Thyroid gland (tissue), 4 donors: ENCODE data around the gene PRKX. TPM values are rescaled to one million over a fixed set of nuclear protein-coding genes. Genes with fewer than 3 reads are reported as not detected.

Source experiments
- DNase-seq, 2 donors: peaks; one replicate each; pipeline ENCODE4 v3.0.0-alpha.2; 2019
- H3K27ac ChIP-seq, 3 donors: fragments of 200-600 bp; sonication (generic); 1 replicate in 2 of 3; 2 replicates in 1 of 3; pipeline ENCODE4 v1.5.1; 2016 to 2019; ENCODE audit warnings: mild to moderate bottlenecking in 1 of 3, moderate library complexity in 1 of 3
- H3K27me3 ChIP-seq: fragments of 200-600 bp; sonication (generic); one replicate; pipeline ENCODE4 v1.5.1; 2019
- H3K36me3 ChIP-seq, 2 donors: fragments of 200-600 bp; sonication (generic); one replicate each; pipeline ENCODE4 v1.5.1; 2016 to 2019
- H3K4me1 ChIP-seq, 2 donors: fragments of 200-600 bp; sonication (generic); one replicate each; pipeline ENCODE4 v1.5.1; 2017 to 2019
- H3K4me3 ChIP-seq, 3 donors: fragments of 200-600 bp; sonication (generic); replicated peaks in 1 of 3; 1 replicate in 2 of 3; 2 replicates in 1 of 3; pipeline ENCODE4 v1.5.1; 2016; ENCODE audit warnings: mild to moderate bottlenecking in 1 of 3
- H3K9me3 ChIP-seq: fragments of 200-600 bp; sonication (generic); one replicate; pipeline ENCODE4 v1.5.1; 2017
- POLR2A ChIP-seq, 2 donors: fragments of 450-650 bp; IDR thresholded peaks; one replicate each; pipeline ENCODE4 v1.6.1; 2017; ENCODE audit warnings: antibody characterized with exemption in 2 of 2, mild to moderate bottlenecking in 2 of 2, moderate library complexity in 1 of 2
- whole genome bisulfite sequencing, 2 donors: methylation state at CpG; one replicate each; pipeline ENCODE4 v1.1.5; 2017; 5-methylcytosine and 5-hydroxymethylcytosine counted together
- intact Hi-C: fragments of 100-400 bp; cut with DNase I; formaldehyde crosslinking; loops from one replicate; pipeline ENCODE4 v1.15.1; 2023
- total RNA-seq, 4 donors: library from RNA; depleted of rRNA; stranded (reverse); fragments of >200 nt; gene quantifications; one replicate each; pipeline ENCODE4 v1.2.3, GENCODE V29; 2016
- TF ChIP-seq, protein P1 (sequence below), 6 experiments: fragments of 200-600 bp in 3 of 6; fragments of 450-650 bp in 3 of 6; sonication (generic) in 3 of 6; IDR thresholded peaks; one replicate each; pipeline ENCODE4 v1.5.1; 2016 to 2019; ENCODE audit warnings: antibody characterized with exemption in 6 of 6, mild to moderate bottlenecking in 2 of 6, inconsistent platforms in 1 of 6, moderate library complexity in 1 of 6

Gene PRKX
- total RNA-seq, 4 donors from 2014 or later, result 99.9 to 145 (median 129) TPM

GRCh38 chrX:3680459-3680858, 33.0 kb downstream of the PRKX start:
- WGBS, 2 donors, result 92 to 97% methylated on average over 6 to 7 of the region's 7 CpGs
- TF ChIP-seq POLR2A (IDR thresholded peaks at IDR 0.05), result no peak
- TF ChIP-seq, protein P1, sequence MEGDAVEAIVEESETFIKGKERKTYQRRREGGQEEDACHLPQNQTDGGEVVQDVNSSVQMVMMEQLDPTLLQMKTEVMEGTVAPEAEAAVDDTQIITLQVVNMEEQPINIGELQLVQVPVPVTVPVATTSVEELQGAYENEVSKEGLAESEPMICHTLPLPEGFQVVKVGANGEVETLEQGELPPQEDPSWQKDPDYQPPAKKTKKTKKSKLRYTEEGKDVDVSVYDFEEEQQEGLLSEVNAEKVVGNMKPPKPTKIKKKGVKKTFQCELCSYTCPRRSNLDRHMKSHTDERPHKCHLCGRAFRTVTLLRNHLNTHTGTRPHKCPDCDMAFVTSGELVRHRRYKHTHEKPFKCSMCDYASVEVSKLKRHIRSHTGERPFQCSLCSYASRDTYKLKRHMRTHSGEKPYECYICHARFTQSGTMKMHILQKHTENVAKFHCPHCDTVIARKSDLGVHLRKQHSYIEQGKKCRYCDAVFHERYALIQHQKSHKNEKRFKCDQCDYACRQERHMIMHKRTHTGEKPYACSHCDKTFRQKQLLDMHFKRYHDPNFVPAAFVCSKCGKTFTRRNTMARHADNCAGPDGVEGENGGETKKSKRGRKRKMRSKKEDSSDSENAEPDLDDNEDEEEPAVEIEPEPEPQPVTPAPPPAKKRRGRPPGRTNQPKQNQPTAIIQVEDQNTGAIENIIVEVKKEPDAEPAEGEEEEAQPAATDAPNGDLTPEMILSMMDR (IDR thresholded peaks at IDR 0.05), result no peak
- Histone ChIP-seq H3K4me3 (no peak overlapping the region), H3K36me3 (no peaks in the 10 kb centered on the region), H3K27me3 (no peaks in the 10 kb centered on the region), H3K4me1 (peaks cover 15 to 25% of the 10 kb centered on the region in 2 donors), H3K9me3 (no peaks in the 10 kb centered on the region), H3K27ac (peak overlapping the region in 2 of 3 donors; percentile 7 to 47)
- DNase-seq, result no peak
- intact Hi-C loops, result no loop called here

- TF ChIP-seq POLR2A (IDR thresholded peaks at IDR 0.05), result no peak
- TF ChIP-seq, protein P1 (IDR thresholded peaks at IDR 0.05), result no peak
- peaks cover 15 to 20% of the 10 kb centered on the region in 2 donors for H3K4me1 ChIP-seq
- H3K36me3 ChIP-seq, result no peaks in the 10 kb centered on the region
- intact Hi-C loops, result no loop called here
- DNase-seq, result no peak
- peak overlapping the region in 1 of 3 donors; percentile 47 for H3K27ac ChIP-seq
- no peaks in the 10 kb centered on the region for H3K9me3 ChIP-seq
- WGBS, 2 donors, result 97 to 98% methylated on average over 3 to 4 of the region's 4 CpGs
- no peaks in the 10 kb centered on the region for H3K27me3 ChIP-seq
- no peak overlapping the region for H3K4me3 ChIP-seq
Observed at GRCh38 chrX:3679669-3680068, 33.8 kb downstream of the PRKX start.

GRCh38 chrX:3678328-3678727, 35.1 kb downstream of the PRKX start:
- 58 to 63% methylated on average over 6 of the region's 6 CpGs for WGBS, 2 donors
- TF ChIP-seq POLR2A (IDR thresholded peaks at IDR 0.05), result no peak
- TF ChIP-seq, protein P1 (IDR thresholded peaks at IDR 0.05), result no peak
- peaks cover 6 to 9% of the 10 kb centered on the region in 2 donors for H3K36me3 ChIP-seq
- peaks cover 15 to 20% of the 10 kb centered on the region in 2 donors for H3K4me1 ChIP-seq
- H3K27ac ChIP-seq, result peak overlapping the region; percentile 26 to 67 (median 56)
- no peak for DNase-seq
- no peaks in the 10 kb centered on the region for H3K27me3 ChIP-seq
- H3K9me3 ChIP-seq, result no peaks in the 10 kb centered on the region
- intact Hi-C loops, result no loop called here
- no peak overlapping the region for H3K4me3 ChIP-seq

DNA sequence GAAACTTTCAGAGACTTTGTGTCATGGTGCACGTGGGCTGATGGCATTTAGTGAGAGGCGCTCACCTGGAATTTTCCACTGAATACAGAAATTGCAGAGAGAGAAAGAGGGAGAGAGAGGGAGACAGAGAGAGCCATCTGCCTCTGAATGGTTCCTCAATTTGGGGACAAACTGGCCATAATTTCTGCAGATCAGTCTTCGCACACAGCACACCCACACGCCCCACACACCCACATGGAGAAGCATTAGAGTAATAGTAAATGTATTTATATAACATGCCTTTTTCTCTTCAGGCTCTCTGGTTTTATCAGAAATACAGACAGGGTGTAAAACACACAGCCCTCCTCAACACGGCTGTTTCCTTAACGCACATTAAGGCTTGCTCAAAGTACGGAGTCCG, 38.6 kb downstream of the PRKX start:
- intact Hi-C loops, result no loop called here
- Histone ChIP-seq H3K27me3 (no peaks in the 10 kb centered on the region), H3K9me3 (no peaks in the 10 kb centered on the region), H3K4me1 (peaks cover 14 to 18% of the 10 kb centered on the region in 2 donors), H3K4me3 (no peak overlapping the region), H3K36me3 (peaks cover 13 to 22% of the 10 kb centered on the region in 2 donors), H3K27ac (no peak overlapping the region)
- WGBS, 2 donors, result 97 to 98% methylated on average over 8 of the region's 8 CpGs
- no peak for TF ChIP-seq POLR2A (IDR thresholded peaks at IDR 0.05)
- TF ChIP-seq, protein P1 (IDR thresholded peaks at IDR 0.05), result no peak
- DNase-seq, result no peak

DNA sequence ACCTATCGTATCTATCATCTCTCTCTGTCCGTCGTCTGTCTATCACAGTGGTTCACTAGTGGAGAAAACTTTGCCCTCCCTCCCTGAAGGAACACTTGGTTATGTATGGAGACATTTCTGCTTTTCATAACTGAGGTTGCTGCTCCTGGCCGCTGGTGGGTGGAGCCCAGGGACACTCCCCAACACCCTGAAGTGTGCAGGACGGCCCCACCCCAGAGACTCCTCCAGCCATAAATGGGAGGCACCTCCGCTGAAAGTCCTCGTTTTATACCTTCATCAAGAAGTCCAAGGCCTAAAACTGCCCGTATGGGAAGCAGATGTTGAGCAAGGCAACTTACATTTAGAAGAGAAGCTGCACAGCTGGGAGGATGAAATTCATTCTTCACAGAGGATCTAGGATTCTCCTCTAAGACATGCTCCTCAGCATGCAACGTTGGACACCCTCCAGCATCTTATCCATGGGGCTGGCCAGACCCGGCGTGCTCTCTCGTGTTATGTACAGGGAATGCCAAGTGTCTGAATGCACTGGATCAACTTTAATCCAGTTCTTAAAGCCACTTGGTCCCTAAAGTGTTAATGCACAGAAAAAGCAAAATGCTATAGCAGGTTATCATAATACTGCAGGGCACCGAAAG, 43.5 kb downstream of the PRKX start:
- no peaks in the 10 kb centered on the region for H3K9me3 ChIP-seq
- whole genome bisulfite sequencing, 2 donors, result 91 to 97% methylated on average over 9 to 13 of the region's 13 CpGs
- H3K4me1 ChIP-seq, result no peaks in the 10 kb centered on the region
- TF ChIP-seq POLR2A (IDR thresholded peaks at IDR 0.05), result no peak
- TF ChIP-seq, protein P1 (IDR thresholded peaks at IDR 0.05), result no peak
- peaks cover 13 to 28% of the 10 kb centered on the region in 2 donors for H3K36me3 ChIP-seq
- no peak overlapping the region for H3K27ac ChIP-seq
- no peak for DNase-seq
- intact Hi-C loops, result no loop called here
- H3K27me3 ChIP-seq, result no peaks in the 10 kb centered on the region
- H3K4me3 ChIP-seq, result no peak overlapping the region
